NCI-H82 treated with DMSO at 0.1 percent for 48 hours (cell line): ENCODE measurements around the gene CIT.
"Not testable (repeated sequence)": the region's sequence is repeated elsewhere in the genome, so short reads cannot be mapped to it uniquely, and the experiment has no call there.

Experiments used
- DNase-seq: peaks from one replicate; lab custom pipeline; 2025; ENCODE audit not compliant: unreplicated experiment; lab: John Stamatoyannopoulos, UW

The CIT gene

DNA sequence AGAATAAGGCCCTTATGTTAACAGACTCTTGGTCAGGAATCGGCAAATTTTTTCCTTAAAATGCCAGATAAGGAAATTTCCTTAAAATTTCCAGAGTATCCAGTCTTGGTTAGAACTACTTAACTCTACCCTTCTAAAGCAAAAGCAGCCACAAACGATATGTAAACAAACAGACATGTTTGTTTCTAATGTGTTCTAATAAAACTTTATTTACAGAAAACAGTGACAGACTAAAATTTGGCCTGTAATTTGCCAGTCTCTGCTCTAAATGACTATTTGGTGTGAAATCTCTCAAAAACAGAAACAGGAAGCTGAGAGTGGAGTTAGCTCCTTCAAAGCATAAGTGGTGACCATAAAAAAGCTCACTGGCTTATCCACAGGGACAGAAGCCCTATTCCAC lies 131.0 kb downstream of the CIT start:
- no peak for DNase-seq

GRCh38 chr12:119744900-119745606 lies 132.1 kb downstream of the CIT start:
- DNase-seq: no peak

- no peak for DNase-seq
These were observed 134.4 kb downstream of the CIT start for GRCh38 chr12:119742700-119743099.

GRCh38 chr12:119740830-119741229 lies 136.3 kb downstream of the CIT start:
- no peak for DNase-seq

DNA sequence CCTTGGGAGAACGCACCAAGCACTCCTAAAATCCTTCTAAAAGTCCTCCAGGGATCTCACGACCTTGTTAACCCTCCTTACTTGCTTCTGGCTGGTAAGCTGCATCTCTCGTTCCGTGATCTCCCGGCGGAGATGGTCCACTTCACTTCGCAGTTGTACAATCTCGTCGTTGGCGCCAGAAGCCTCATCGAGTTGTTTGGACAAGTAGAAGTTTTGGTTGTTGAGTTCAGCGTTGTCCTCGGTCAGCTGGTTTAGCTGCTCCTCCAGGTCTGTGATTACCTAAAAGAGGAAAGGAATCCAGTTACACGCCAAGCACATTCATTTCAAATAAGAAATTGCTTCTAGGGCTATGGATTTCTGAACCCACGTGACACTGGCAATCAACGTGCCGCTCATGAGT lies 142.0 kb downstream of the CIT start:
- no peak for DNase-seq

DNA sequence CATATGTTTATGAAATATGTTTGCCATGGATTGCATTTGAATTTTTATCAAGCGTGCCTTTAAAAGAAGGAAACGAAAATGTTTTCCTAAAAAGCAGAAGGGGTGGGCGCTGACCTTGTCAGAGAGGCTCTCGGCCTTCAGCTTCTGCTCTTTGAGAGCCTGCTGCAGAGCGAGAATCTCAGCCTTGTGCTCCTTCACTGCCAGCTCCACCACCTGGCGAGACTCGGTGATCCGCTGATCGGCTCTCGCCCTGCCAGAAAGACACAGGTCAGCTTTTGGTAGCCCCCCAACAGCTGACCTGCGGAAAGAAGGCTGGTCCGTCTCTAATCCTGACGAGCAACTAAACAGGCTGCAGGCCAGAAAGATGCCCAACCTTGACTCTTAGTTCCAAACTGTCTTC lies 146.7 kb downstream of the CIT start:
- DNase-seq: no peak

GRCh38 chr12:119729871-119730270 lies 147.2 kb downstream of the CIT start:
- no peak for DNase-seq

GRCh38 chr12:119728444-119728745 lies 148.7 kb downstream of the CIT start:
- DNase-seq: no peak

DNA sequence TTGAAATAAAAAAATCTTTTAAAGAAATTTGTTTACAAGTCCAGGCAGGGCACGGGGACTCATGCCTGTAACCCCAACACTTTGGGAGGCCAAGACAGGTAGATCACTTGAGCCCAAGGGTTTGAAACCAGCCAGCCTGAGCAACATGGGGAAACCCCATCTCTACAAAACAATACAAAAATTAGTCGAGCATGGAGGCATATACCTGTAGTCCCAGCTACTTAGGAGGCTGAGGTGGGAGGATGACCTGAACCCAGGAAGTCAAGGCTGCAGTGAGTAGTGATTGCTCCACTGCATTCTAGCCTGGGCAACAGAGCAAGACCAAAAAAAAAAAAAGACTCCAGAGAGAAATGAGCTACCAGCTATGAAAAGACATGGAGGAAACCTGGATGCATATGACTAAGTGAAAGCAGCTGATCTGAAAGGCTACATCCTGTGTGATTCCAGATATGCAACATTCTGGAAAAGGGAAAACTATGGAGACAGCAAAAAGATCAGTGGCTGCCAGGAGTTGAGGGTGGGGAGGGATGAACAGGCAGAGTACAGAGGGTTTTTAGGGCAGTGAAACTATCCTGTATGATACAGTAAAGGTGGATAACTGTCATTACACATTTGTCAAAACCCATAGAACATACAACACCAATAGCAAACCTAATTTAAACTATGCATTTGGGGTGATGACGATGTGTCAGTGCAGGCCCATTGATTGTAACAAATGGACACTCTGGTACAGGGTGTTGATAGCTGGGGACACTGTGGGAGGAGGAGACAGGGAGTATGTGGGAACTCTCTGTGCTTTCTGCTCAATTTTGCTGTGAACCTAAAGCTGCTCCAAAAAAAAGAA lies 149.3 kb downstream of the CIT start:
- DNase-seq: no peak

GRCh38 chr12:119725523-119725922 lies 151.6 kb downstream of the CIT start:
- no peak for DNase-seq

- DNase-seq: no peak
These were observed 155.8 kb downstream of the CIT start for GRCh38 chr12:119721306-119721705.

DNA sequence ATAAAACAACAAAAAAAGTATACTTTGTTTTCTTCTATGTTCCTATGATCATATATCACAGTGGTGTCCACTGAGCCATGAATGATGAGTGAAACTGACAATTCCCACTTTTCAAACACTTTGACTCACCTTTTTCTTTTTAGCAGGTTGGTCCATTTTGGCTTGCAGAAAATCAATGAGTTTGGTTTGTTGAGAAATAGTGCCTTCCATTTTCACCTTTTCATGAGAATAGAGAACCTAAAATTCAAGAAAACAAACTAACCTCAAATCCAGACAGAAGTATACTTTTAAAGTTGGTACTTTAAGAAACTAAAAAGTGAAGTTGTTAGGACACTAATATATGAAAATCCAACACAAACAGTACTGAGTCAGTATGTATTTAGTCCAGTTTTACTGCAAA lies 156.8 kb downstream of the CIT start:
- no peak for DNase-seq

GRCh38 chr12:119718141-119718540 lies 159.0 kb downstream of the CIT start:
- no peak for DNase-seq

GRCh38 chr12:119715268-119715620 lies 161.9 kb downstream of the CIT start:
- DNase-seq: no peak

DNA sequence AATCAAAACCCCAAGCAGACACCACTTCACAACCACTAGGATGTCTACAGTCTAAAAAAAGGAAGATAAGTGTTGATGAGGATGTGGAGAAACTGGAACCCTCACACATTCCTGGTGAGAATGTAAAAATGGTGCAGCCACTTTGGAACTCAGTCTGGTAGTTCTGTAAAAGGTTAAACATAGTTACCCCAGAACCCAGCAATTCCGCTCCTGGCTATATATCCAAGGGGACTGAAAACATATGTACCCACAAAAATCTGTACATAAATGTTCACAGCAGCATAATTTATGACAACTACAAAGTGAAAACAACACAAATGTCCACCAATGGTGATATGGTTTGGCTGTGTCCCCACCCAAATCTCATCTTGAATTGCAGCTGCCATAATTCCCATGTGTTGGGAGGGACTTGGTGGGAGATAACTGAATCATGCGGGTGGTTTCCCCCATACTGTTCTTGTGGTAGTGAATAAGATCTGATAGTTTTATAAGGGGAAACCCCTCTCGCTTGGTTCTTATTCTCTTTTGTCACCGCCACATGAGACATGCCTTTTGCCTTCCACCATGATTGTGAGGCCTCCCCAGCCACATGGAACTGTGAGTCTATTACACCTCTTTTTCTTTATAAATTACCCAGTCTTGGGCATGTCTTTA lies 162.4 kb downstream of the CIT start:
- no peak for DNase-seq

GRCh38 chr12:119713551-119714031 lies 163.5 kb downstream of the CIT start:
- no peak for DNase-seq

- no peak for DNase-seq
These were observed 164.4 kb downstream of the CIT start for GRCh38 chr12:119712721-119713120.

GRCh38 chr12:119711693-119712092 lies 165.4 kb downstream of the CIT start:
- no peak for DNase-seq

DNA sequence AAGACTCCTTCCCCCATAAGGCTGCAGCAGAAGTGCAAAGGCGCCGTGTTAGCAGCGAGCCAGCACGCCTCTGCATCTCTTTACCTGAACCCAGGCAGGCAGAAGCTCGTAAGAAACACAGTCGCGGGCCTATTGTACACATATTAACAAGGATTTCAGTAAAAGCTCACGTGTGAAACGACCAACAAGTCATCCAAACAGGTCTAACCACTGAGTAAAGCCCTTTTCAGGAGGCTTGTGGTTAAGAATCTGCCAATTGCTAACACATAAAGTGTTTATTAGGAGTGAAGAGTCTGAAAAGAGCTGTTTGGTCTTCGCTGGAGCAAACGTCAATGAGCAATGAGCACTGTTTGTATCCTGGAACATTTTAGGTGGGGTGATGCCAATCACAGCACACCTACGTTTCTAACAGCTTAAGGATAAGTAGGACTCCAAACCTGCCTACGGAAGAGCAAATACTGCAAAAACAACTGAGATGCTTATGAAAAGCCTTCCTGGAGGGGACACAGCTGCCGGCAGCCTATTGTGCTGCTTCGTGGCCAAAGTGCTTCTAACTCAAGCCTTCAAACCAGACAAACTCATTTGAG lies 166.1 kb downstream of the CIT start:
- no peak for DNase-seq

GRCh38 chr12:119710374-119710964 lies 166.7 kb downstream of the CIT start:
- no peak for DNase-seq

- not testable (repeated sequence) for DNase-seq
These were observed 170.7 kb downstream of the CIT start for GRCh38 chr12:119706427-119706826.
